Activated B cell treated with CpG ODN at 0.5 μM for 24 hours (primary cell): Measurements from ENCODE around the gene MAN1A1. TPM values are rescaled to one million over a fixed set of nuclear protein-coding genes. Genes with fewer than 3 reads are reported as not detected.

Source experiments
- ATAC-seq: fragments of 200-7000 bp; cut with Tn5 transposase; one replicate; pipeline ENCODE4 v1.10.0; 2021; ENCODE audit warnings: low read depth, mild to moderate bottlenecking, moderate library complexity
- CTCF ChIA-PET: fragments of 350-600 bp; sonication (Branson Sonifier 250); formaldehyde crosslinking; loops from one replicate; lab custom pipeline; 2021; ENCODE audit warnings: antibody characterized with exemption; lab: Charles Lee
- POLR2A ChIA-PET: fragments of 350-600 bp; sonication (Branson Sonifier 250); formaldehyde crosslinking; loops from one replicate; lab custom pipeline; 2021; ENCODE audit warnings: antibody characterized with exemption; lab: Charles Lee
- DNase-seq: peaks from one replicate; pipeline ENCODE4 v3.0.0; 2022
- H3K27ac Mint-ChIP-seq: one replicate; pipeline ENCODE4 v1.8.0; 2020; ENCODE audit warnings: mixed read lengths
- H3K27me3 Mint-ChIP-seq: one replicate; pipeline ENCODE4 v1.8.0; 2021; ENCODE audit warnings: mixed read lengths
- H3K36me3 Mint-ChIP-seq: one replicate; pipeline ENCODE4 v1.8.0; 2021; ENCODE audit warnings: low read depth, mixed read lengths
- H3K4me1 Mint-ChIP-seq: one replicate; pipeline ENCODE4 v1.8.0; 2021; ENCODE audit warnings: mixed read lengths
- H3K4me3 Mint-ChIP-seq: one replicate; pipeline ENCODE4 v1.8.0; 2020; ENCODE audit warnings: mild to moderate bottlenecking, mixed read lengths
- H3K9me3 Mint-ChIP-seq: one replicate; pipeline ENCODE4 v1.8.0; 2020; ENCODE audit warnings: mixed read lengths
- CTCF ChIP-seq: fragments of 200-600 bp; IDR thresholded peaks from one replicate; pipeline ENCODE4 v1.8.0; 2022; ENCODE audit warnings: antibody characterized with exemption, mild to moderate bottlenecking
- intact Hi-C: fragments of 100-400 bp; cut with micrococcal nuclease; formaldehyde crosslinking; loops from one replicate; pipeline ENCODE4 v1.15.1; 2024
- total RNA-seq: library from RNA; stranded (reverse); gene quantifications from 2 replicates; pipeline ENCODE4 v1.2.3, GENCODE V29; 2022

Gene MAN1A1
- total RNA-seq, 1 donor from 2014 or later, result 18.1 TPM

GRCh38 chr6:119285908-119286625, 63.5 kb downstream of the MAN1A1 start:
- intact Hi-C loops, result no loop called here
- H3K36me3 Mint-ChIP-seq, result peaks cover 17% of the 10 kb centered on the region
- TF ChIP-seq CTCF, result no peak
- ChIA-PET POLR2A (no interaction called here), CTCF (no interaction called here)
- ATAC-seq (no peak), DNase-seq (no peak)
- H3K27ac Mint-ChIP-seq, result no peak overlapping the region
- H3K4me3 Mint-ChIP-seq, result no peak overlapping the region
- H3K9me3 Mint-ChIP-seq, result no peaks in the 10 kb centered on the region
- no peaks in the 10 kb centered on the region for H3K27me3 Mint-ChIP-seq
- peaks cover 5% of the 10 kb centered on the region for H3K4me1 Mint-ChIP-seq

- DNase-seq, result no peak
- TF ChIP-seq CTCF, result no peak
- ATAC-seq, result no peak
- Mint-ChIP-seq H3K36me3 (peaks cover 19% of the 10 kb centered on the region), H3K4me1 (peaks cover 5% of the 10 kb centered on the region), H3K27ac (no peak overlapping the region), H3K4me3 (no peak overlapping the region), H3K27me3 (no peaks in the 10 kb centered on the region), H3K9me3 (no peaks in the 10 kb centered on the region)
- intact Hi-C loops, result no loop called here
- ChIA-PET POLR2A (no interaction called here), CTCF (no interaction called here)
These were observed 64.6 kb downstream of the MAN1A1 start for GRCh38 chr6:119284861-119285521.

GRCh38 chr6:119283979-119284545, 65.5 kb downstream of the MAN1A1 start:
- Mint-ChIP-seq H3K27ac (no peak overlapping the region), H3K27me3 (no peaks in the 10 kb centered on the region), H3K4me3 (no peak overlapping the region), H3K36me3 (peaks cover 17% of the 10 kb centered on the region), H3K4me1 (peaks cover 5% of the 10 kb centered on the region), H3K9me3 (no peaks in the 10 kb centered on the region)
- ChIA-PET CTCF (no interaction called here), POLR2A (no interaction called here)
- TF ChIP-seq CTCF, result no peak
- no peak for DNase-seq
- ATAC-seq, result no peak
- intact Hi-C loops, result no loop called here

- Mint-ChIP-seq H3K4me3 (no peak overlapping the region), H3K4me1 (peaks cover 5% of the 10 kb centered on the region), H3K27me3 (no peaks in the 10 kb centered on the region), H3K36me3 (peaks cover 17% of the 10 kb centered on the region), H3K27ac (no peak overlapping the region), H3K9me3 (no peaks in the 10 kb centered on the region)
- CTCF ChIA-PET, result no interaction called here
- POLR2A ChIA-PET, result no interaction called here
- no peak for TF ChIP-seq CTCF
- ATAC-seq (no peak), DNase-seq (no peak)
- intact Hi-C loops, result no loop called here
These were observed 66.3 kb downstream of the MAN1A1 start for GRCh38 chr6:119283214-119283613.

- peaks cover 5% of the 10 kb centered on the region for H3K4me1 Mint-ChIP-seq
- H3K4me3 Mint-ChIP-seq, result no peak overlapping the region
- intact Hi-C loops, result no loop called here
- H3K36me3 Mint-ChIP-seq, result peaks cover 21% of the 10 kb centered on the region
- DNase-seq, result no peak
- CTCF ChIA-PET, result no interaction called here
- TF ChIP-seq CTCF, result no peak
- POLR2A ChIA-PET, result no interaction called here
- ATAC-seq, result no peak
- no peaks in the 10 kb centered on the region for H3K27me3 Mint-ChIP-seq
- no peak overlapping the region for H3K27ac Mint-ChIP-seq
- H3K9me3 Mint-ChIP-seq, result peaks cover 4% of the 10 kb centered on the region
These were observed 68.9 kb downstream of the MAN1A1 start for GRCh38 chr6:119280668-119281067.
